ENCODE results near the gene FUBP3. TPM values are rescaled to one million over a fixed set of nuclear protein-coding genes. Genes with fewer than 3 reads are reported as not detected.

FUBP3 gene
- total and polyA plus RNA-seq, 4 donors = 22.9 to 44.6 (median 35.1) TPM

- Histone ChIP-seq H3K4me1 (ENCODE audit: control insufficient read depth in 5 of 5, insufficient read depth in 5 of 5, low read length in 5 of 5) (no peaks in the 10 kb centered on the region), H3K9me3 (ENCODE audit: control insufficient read depth in 4 of 4, insufficient read depth in 3 of 4, low read length in 3 of 4) (no peaks in the 10 kb centered on the region), H3K27me3 (ENCODE audit: control insufficient read depth in 3 of 3, insufficient read depth in 3 of 3, low read length in 2 of 3) (no peaks in the 10 kb centered on the region), H3K36me3 (ENCODE audit: control insufficient read depth in 4 of 4, insufficient read depth in 4 of 4, low read length in 4 of 4) (peaks cover 0 to 31% (median 4%) of the 10 kb centered on the region in 4 donors), H3K27ac (ENCODE audit: low read depth in 1 of 2, low read length in 1 of 2) (no peak overlapping the region), H3K4me3 (no peak overlapping the region), H3K9ac (ENCODE audit: insufficient read depth in 1 of 2, low read length in 2 of 2) (no peak overlapping the region)
- 75 to 76% methylated on average over 20 of the region's 20 CpGs for WGBS, 2 donors
- ATAC-seq (ENCODE audit: insufficient read depth, low FRiP score) = no peak
- peak in 1 of 3 donors; percentile 14 for DNase-seq
- TF ChIP-seq CTCF (IDR thresholded peaks at IDR 0.05; ENCODE audit: control extremely low read depth, extremely low read depth) = no peak
Observed at GRCh38 chr9:130639124-130639765, 59.9 kb downstream of the FUBP3 start.

- no peaks in the 10 kb centered on the region for H3K4me1 ChIP-seq (ENCODE audit: control insufficient read depth in 5 of 5, insufficient read depth in 5 of 5, low read length in 5 of 5)
Observed at GRCh38 chr9:130639866-130640555, 60.6 kb downstream of the FUBP3 start.

GRCh38 chr9:130640681-130641080, 61.3 kb downstream of the FUBP3 start:
- Histone ChIP-seq H3K27ac (ENCODE audit: low read depth in 1 of 2, low read length in 1 of 2) (no peak overlapping the region), H3K9ac (ENCODE audit: insufficient read depth in 1 of 2, low read length in 2 of 2) (no peak overlapping the region), H3K27me3 (ENCODE audit: control insufficient read depth in 3 of 3, insufficient read depth in 3 of 3, low read length in 2 of 3) (no peaks in the 10 kb centered on the region), H3K4me3 (no peak overlapping the region), H3K4me1 (ENCODE audit: control insufficient read depth in 5 of 5, insufficient read depth in 5 of 5, low read length in 5 of 5) (no peaks in the 10 kb centered on the region), H3K36me3 (ENCODE audit: control insufficient read depth in 4 of 4, insufficient read depth in 4 of 4, low read length in 4 of 4) (peaks cover 0 to 18% (median under 1%) of the 10 kb centered on the region in 4 donors), H3K9me3 (ENCODE audit: control insufficient read depth in 4 of 4, insufficient read depth in 3 of 4, low read length in 3 of 4) (no peaks in the 10 kb centered on the region)
- no peak for DNase-seq
- TF ChIP-seq CTCF (IDR thresholded peaks at IDR 0.05; ENCODE audit: control extremely low read depth, extremely low read depth) = no peak
- no peak for ATAC-seq (ENCODE audit: insufficient read depth, low FRiP score)
- WGBS, 2 donors = 70 to 76% methylated on average over 7 of the region's 7 CpGs

More at GRCh38 chr9:130639866-130640555, 60.6 kb downstream of the FUBP3 start:
- Histone ChIP-seq H3K36me3 (ENCODE audit: control insufficient read depth in 4 of 4, insufficient read depth in 4 of 4, low read length in 4 of 4) (peaks cover 0 to 23% (median 4%) of the 10 kb centered on the region in 4 donors), H3K4me3 (no peak overlapping the region), H3K9me3 (ENCODE audit: control insufficient read depth in 4 of 4, insufficient read depth in 3 of 4, low read length in 3 of 4) (no peaks in the 10 kb centered on the region), H3K27ac (ENCODE audit: low read depth in 1 of 2, low read length in 1 of 2) (no peak overlapping the region), H3K27me3 (ENCODE audit: control insufficient read depth in 3 of 3, insufficient read depth in 3 of 3, low read length in 2 of 3) (no peaks in the 10 kb centered on the region), H3K9ac (ENCODE audit: insufficient read depth in 1 of 2, low read length in 2 of 2) (no peak overlapping the region)
- TF ChIP-seq CTCF (IDR thresholded peaks at IDR 0.05; ENCODE audit: control extremely low read depth, extremely low read depth) = no peak
- ATAC-seq (ENCODE audit: insufficient read depth, low FRiP score) = no peak
- 95 to 96% methylated on average over 17 of the region's 17 CpGs for WGBS, 2 donors
- DNase-seq = no peak
